Activated CD8-positive, alpha-beta memory T cell treated with anti-CD3 and anti-CD28 coated beads, Interleukin-2, amount 10 ng/mL, durations not matched to agents 7 days and 5 days (primary cell): ENCODE measurements around the gene PRKG2. TPM values are rescaled to one million over a fixed set of nuclear protein-coding genes. Genes with fewer than 3 reads are reported as not detected.

Source experiments
- ATAC-seq: fragments of 150-1000 bp; cut with Tn5 transposase; one replicate; pipeline ENCODE4 v1.10.0; 2021; ENCODE audit warnings: moderate library complexity
- CTCF ChIA-PET: fragments of 350-600 bp; sonication (Branson Sonifier 250); formaldehyde crosslinking; loops from one replicate; lab custom pipeline; 2021; ENCODE audit warnings: antibody characterized with exemption; lab: Charles Lee
- DNase-seq: peaks from one replicate; pipeline ENCODE4 v3.0.0-alpha.2; 2020
- H3K27ac Mint-ChIP-seq: one replicate; pipeline ENCODE4 v1.8.0; 2021; ENCODE audit warnings: mild to moderate bottlenecking, mixed read lengths
- H3K27me3 Mint-ChIP-seq: one replicate; pipeline ENCODE4 v1.8.0; 2021; ENCODE audit warnings: mixed read lengths
- H3K36me3 Mint-ChIP-seq: one replicate; pipeline ENCODE4 v1.8.0; 2021; ENCODE audit warnings: mild to moderate bottlenecking, mixed read lengths
- H3K4me1 Mint-ChIP-seq: one replicate; pipeline ENCODE4 v1.8.0; 2021; ENCODE audit warnings: mixed read lengths
- H3K4me3 Mint-ChIP-seq: one replicate; pipeline ENCODE4 v1.8.0; 2021; ENCODE audit warnings: mild to moderate bottlenecking, moderate library complexity, mixed read lengths
- H3K9me3 Mint-ChIP-seq: one replicate; pipeline ENCODE4 v1.8.0; 2022; ENCODE audit warnings: low read depth, mixed read lengths
- total RNA-seq, 2 experiments: library from RNA; stranded (reverse); gene quantifications; one replicate each; pipeline ENCODE4 v1.2.3, GENCODE V29; 2021

PRKG2 gene, protein sequence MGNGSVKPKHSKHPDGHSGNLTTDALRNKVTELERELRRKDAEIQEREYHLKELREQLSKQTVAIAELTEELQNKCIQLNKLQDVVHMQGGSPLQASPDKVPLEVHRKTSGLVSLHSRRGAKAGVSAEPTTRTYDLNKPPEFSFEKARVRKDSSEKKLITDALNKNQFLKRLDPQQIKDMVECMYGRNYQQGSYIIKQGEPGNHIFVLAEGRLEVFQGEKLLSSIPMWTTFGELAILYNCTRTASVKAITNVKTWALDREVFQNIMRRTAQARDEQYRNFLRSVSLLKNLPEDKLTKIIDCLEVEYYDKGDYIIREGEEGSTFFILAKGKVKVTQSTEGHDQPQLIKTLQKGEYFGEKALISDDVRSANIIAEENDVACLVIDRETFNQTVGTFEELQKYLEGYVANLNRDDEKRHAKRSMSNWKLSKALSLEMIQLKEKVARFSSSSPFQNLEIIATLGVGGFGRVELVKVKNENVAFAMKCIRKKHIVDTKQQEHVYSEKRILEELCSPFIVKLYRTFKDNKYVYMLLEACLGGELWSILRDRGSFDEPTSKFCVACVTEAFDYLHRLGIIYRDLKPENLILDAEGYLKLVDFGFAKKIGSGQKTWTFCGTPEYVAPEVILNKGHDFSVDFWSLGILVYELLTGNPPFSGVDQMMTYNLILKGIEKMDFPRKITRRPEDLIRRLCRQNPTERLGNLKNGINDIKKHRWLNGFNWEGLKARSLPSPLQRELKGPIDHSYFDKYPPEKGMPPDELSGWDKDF
- total RNA-seq, result under 1 TPM; 0.58 to 0.63 TPM

DNA sequence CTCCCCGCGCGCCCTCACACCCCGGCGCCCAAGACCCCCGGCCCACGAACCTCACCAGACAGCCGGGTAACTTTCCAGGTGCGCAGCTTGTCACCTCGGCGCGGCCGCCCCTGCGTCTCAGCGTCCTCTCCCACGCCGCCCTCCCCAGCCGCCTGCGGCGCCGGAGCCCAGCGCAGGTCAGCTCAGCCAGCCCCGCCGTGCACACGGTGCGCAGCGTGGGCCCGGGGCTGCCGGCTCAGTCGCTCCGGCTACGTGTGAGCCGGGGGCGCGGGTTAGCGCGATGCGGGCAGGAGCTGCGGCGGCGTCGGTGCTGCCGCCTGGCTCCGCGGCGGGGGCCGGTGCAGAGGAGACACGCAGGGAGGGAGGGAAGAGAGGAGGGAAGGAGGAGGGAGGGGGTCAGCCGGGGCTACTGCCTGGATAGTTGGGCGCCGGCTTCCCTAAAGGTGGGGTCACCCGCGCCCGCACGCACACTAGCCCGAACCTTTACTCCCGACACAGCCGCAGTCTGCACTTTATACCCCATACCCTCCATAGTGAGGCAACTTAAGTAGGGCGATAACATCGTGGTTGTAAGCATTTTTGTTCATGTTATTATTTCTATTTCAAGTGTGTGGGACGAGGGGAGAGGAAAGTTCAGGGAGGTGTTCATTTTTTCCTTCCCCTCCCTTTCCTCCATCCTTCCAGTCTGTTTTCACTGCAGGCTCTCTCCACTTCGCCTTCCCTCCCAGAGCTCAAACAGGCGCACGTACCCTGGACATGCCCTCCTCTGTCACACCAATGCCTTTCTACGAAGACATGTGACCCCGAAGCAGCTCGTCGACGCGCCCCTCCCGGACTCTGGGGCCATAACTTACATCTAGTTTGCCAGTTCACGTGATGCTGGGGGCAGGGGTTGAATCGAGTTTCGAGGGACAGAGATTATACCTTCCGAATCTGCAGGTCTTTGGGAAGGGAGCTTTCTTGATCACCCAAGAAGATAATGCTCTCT is at the start of gene PRKG2:
Gene PRKG2, minus strand, starts transcription at position 342 of the 988 bp plus-strand sequence. CDS start 10,175 bp downstream, outside the sequence.
- CTCF ChIA-PET, result interaction anchor here (1.8 kb wide), 1 partner anchor 15 kb away, joined by 7 read pairs; no protein-coding TSS in a partner anchor
- no peaks in the 10 kb centered on the region for H3K36me3 Mint-ChIP-seq
- peaks cover 28% of the 10 kb centered on the region for H3K27me3 Mint-ChIP-seq
- H3K4me3 Mint-ChIP-seq, result peak within 1 kb of the TSS; percentile 66
- peaks cover 9% of the 10 kb centered on the region for H3K4me1 Mint-ChIP-seq
- H3K9me3 Mint-ChIP-seq, result no peaks in the 10 kb centered on the region
- no peak for DNase-seq
- ATAC-seq, result peak; percentile 63
- H3K27ac Mint-ChIP-seq, result no peak within 1 kb of the TSS

DNA sequence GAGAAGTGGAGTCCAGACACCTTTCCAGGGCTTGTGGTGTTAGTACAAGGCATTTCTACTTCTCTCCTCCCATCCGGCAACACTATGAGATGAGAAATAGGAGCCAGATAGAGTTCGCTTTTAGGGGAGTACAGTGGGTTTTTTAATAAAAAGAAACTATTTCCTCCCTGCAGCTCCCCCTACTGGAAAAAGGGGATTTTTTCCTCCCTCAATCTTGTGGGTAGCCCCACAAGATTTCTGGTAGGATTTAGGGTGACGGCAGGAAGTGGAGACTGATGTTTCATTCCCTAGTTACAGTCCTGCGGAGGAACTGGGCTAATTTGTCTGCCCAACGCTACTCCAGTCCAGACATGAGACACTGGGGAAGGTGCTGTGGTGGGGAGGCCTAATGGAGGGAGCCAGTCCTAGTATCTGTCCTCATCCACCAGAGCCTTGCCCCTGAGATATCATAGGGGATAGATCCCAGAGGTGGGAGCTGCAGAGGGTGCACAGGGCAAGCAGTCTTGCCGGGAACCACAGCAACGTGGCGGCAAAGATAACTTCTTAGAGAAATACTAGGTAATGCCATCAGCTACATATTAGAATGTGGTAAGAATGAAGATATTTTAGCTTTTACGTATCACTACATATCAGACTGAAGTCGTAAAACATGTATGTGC is 45.5 kb upstream of the PRKG2 start:
- CTCF ChIA-PET, result interaction anchor here (0.9 to 1.1 kb wide), 2 partner anchors 158 to 189 kb away, joined by 3 to 4 read pairs; no protein-coding TSS in a partner anchor
- ATAC-seq (no peak), DNase-seq (no peak)
- no peaks in the 10 kb centered on the region for H3K9me3 Mint-ChIP-seq
- H3K27me3 Mint-ChIP-seq, result no peaks in the 10 kb centered on the region
- no peaks in the 10 kb centered on the region for H3K36me3 Mint-ChIP-seq
- H3K4me1 Mint-ChIP-seq, result no peaks in the 10 kb centered on the region
- H3K4me3 Mint-ChIP-seq, result no peak overlapping the region
- no peak overlapping the region for H3K27ac Mint-ChIP-seq

DNA sequence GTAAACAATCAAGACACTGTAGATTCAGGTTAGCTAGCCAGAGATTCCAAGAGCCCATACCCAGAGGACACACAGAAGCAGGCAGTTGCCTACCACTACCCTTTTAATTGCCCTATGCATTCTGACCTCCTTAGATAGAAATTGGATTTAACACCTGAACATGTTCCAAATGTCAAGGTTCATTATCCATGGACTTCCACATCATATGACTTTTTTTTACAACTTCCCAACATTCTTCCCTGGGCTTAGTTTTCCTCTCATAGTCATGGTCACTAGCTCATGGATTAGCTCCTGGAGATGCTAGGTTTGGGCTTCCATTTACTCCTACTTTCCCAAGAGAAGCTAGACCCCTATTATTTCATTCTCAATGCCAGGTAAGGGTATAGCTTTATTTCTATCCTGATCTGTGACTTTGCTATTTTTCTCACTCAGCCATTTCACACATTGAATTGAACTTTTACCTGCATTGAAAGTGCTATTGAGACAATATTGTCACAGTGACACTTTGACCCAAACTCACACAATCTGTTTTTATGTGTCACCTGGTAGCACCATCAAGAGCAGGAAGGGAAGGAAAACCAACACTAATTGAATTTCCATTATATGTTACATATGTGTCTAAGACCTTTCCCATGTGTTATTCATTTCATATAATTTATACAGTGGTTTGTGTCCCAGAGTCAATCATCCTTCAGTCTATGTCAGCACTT is 44.0 kb upstream of the PRKG2 start:
- Mint-ChIP-seq H3K36me3 (no peaks in the 10 kb centered on the region), H3K27ac (no peak overlapping the region), H3K4me1 (no peaks in the 10 kb centered on the region), H3K27me3 (no peaks in the 10 kb centered on the region), H3K4me3 (no peak overlapping the region), H3K9me3 (no peaks in the 10 kb centered on the region)
- ATAC-seq, result no peak
- CTCF ChIA-PET, result interaction anchor here (1.4 kb wide), 1 partner anchor 93 kb away, joined by 3 read pairs; no protein-coding TSS in a partner anchor
- no peak for DNase-seq

DNA sequence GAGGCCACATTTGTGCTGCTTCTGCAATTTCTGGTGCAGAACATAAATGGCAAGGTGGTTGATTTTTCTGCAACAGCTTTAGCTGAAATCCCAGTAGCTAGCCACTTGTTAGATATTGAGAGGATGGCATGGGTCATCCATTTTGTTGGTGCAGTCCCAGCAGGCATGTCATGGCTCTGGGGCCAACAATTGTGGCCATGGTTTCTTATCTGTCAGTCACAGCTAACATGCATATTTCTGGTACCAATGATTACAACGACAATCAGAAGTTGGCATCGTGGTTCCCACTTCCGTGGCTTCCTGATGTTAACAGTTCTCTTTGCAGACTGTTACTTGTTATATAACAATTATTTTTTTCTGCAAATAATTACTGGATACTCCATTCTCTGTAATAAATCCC is 42.8 kb upstream of the PRKG2 start:
- no peak overlapping the region for H3K27ac Mint-ChIP-seq
- DNase-seq, result no peak
- no peak for ATAC-seq
- no peaks in the 10 kb centered on the region for H3K27me3 Mint-ChIP-seq
- CTCF ChIA-PET, result no interaction called here
- H3K9me3 Mint-ChIP-seq, result no peaks in the 10 kb centered on the region
- no peaks in the 10 kb centered on the region for H3K36me3 Mint-ChIP-seq
- H3K4me1 Mint-ChIP-seq, result no peaks in the 10 kb centered on the region
- no peak overlapping the region for H3K4me3 Mint-ChIP-seq

DNA sequence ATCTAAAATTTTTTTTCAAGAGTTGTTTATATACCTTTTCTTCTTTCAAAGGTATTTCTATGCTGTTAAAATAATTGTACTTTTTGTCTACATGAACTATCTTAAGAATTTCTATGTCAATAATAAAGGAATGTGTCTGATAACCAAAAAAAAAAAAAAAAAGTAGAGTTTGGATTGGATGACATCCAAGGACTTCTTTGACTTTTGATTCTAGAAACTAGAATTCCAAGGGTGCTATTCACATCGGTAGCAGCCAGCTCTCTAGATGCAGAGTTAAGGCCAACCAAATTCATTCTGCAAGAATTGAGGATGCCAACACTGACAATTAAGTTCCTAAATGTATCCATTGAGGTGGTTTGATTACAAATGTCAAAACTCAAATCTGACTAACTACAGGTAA is 42.0 kb upstream of the PRKG2 start:
- H3K27ac Mint-ChIP-seq, result no peak overlapping the region
- CTCF ChIA-PET, result no interaction called here
- ATAC-seq (no peak), DNase-seq (no peak)
- peaks cover 2% of the 10 kb centered on the region for H3K27me3 Mint-ChIP-seq
- H3K9me3 Mint-ChIP-seq, result no peaks in the 10 kb centered on the region
- H3K4me1 Mint-ChIP-seq, result no peaks in the 10 kb centered on the region
- H3K4me3 Mint-ChIP-seq, result no peak overlapping the region
- H3K36me3 Mint-ChIP-seq, result no peaks in the 10 kb centered on the region

DNA sequence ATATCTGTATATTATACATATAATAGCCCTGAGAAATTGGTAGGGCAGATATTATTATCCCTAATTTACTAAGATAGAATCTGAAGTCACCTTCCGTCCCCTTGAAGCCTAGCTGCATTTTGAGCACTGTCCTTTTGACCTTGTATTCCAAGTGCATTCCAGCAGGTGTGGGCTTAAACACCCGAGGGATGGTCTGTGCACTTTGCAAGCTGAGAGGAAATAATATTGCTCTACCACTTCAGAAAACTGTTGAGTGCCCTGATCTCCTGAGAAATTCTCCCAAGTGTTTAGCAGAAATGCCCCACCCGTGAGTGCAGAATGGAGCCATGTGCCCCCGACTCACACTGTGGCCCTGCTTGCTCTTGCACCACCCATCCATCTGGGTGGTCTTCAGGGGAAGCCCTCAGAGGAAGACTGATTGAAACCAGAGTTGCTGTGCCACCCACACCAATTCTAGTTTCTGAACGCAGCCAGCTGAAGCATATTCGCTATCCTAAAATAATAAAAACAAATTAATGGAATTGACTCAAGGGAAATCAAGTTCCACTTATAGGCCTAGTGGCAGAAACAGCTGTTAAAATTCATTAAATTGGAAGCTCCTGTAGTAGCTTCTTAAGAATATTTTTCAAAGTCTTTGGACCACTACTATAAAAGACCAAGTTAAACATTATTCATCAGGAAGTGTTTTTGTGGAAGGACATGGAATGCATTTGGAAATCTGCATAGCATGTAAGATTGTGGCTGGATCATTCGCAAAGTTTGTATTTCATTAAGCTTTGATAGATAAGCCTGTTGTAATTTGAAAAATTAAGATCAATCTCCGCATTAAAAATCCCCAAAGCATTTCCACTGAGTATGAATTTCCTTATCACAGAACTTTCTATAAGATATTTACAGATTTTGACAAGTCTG is 41.3 kb upstream of the PRKG2 start:
- H3K27ac Mint-ChIP-seq, result no peak overlapping the region
- no peak for ATAC-seq
- H3K36me3 Mint-ChIP-seq, result no peaks in the 10 kb centered on the region
- no peak for DNase-seq
- CTCF ChIA-PET, result no interaction called here
- no peaks in the 10 kb centered on the region for H3K4me1 Mint-ChIP-seq
- no peaks in the 10 kb centered on the region for H3K9me3 Mint-ChIP-seq
- H3K4me3 Mint-ChIP-seq, result no peak overlapping the region
- peaks cover 2% of the 10 kb centered on the region for H3K27me3 Mint-ChIP-seq

DNA sequence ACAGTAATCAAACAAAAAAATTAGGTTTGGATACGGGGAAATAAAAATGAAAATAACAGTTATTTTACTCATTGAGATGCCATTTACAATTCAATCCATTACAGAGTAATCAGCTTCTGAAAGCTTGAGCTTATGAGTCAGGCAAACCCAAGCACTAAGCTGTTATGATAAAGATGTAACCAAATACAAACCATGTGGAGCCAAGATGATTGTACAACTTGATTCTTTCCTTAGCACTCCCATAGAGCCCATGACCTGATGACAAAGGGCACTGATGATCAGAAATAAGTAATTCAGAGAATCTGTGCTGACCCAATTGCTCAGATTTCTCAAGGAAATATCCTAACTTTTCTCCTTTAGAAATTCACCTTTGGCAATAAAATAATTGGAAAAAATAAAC is 40.5 kb upstream of the PRKG2 start:
- Mint-ChIP-seq H3K4me3 (no peak overlapping the region), H3K36me3 (no peaks in the 10 kb centered on the region), H3K9me3 (no peaks in the 10 kb centered on the region), H3K27me3 (peaks cover 2% of the 10 kb centered on the region), H3K27ac (no peak overlapping the region), H3K4me1 (no peaks in the 10 kb centered on the region)
- no peak for DNase-seq
- CTCF ChIA-PET, result no interaction called here
- ATAC-seq, result no peak

DNA sequence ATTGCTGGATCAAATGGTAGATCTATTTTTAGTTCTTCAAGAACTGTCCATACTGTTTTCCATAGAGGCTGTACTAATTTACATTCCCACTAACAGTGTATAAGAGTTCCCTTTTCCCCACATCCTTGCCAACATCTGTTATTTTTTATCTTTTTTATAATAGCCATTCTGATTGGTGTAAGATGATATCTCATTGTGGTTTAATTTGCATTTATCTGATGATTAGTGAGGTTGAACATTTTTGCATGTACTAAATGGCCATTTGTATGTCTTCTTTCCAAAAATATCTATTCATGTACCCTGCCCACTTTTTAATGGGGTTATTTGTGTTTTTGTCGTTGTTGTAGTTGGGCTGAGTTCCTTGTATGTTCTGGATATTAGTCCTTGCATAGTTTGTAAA is 35.4 kb upstream of the PRKG2 start:
- H3K4me1 Mint-ChIP-seq, result no peaks in the 10 kb centered on the region
- H3K9me3 Mint-ChIP-seq, result no peaks in the 10 kb centered on the region
- H3K27ac Mint-ChIP-seq, result no peak overlapping the region
- ATAC-seq (no peak), DNase-seq (no peak)
- CTCF ChIA-PET, result no interaction called here
- peaks cover 7% of the 10 kb centered on the region for H3K27me3 Mint-ChIP-seq
- no peak overlapping the region for H3K4me3 Mint-ChIP-seq
- no peaks in the 10 kb centered on the region for H3K36me3 Mint-ChIP-seq

DNA sequence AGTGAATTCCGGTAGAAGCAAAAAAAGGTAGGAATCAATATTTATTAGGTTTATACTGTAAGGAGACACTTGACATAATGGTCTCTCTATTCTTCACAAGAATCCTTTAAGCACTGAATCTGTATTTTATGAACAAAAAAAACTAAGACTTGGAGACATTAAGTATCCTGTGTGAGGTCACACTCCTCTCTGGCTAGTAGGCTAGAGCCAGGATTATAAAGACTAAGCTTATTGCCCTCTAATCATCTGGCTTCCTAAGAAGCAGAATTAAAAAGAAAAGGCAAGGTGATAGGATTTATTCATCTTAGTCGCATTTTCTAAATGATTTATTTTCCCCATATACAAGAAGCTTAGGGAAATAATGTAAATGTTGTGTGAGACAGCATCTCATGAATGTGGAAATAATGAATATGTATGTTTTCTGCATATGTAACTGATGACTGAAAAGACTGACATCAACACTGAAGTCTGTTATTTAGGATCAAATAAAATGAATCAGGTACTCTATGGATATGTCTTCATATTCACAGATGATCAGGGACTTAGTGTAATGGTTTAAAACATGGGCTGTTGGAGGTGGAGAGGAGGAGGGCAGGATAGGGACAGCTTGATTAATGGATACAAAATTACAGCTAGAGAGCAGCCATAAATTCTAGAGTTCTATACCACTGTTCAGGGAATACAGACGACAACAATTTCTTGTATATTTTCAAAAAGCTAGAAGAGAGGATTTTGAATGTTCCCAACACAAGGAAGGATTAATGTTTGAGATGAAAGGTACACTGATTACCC is 30.4 kb upstream of the PRKG2 start:
- H3K27ac Mint-ChIP-seq, result no peak overlapping the region
- CTCF ChIA-PET, result no interaction called here
- no peaks in the 10 kb centered on the region for H3K36me3 Mint-ChIP-seq
- no peak for ATAC-seq
- H3K27me3 Mint-ChIP-seq, result peaks cover 5% of the 10 kb centered on the region
- no peaks in the 10 kb centered on the region for H3K9me3 Mint-ChIP-seq
- H3K4me1 Mint-ChIP-seq, result no peaks in the 10 kb centered on the region
- no peak for DNase-seq
- no peak overlapping the region for H3K4me3 Mint-ChIP-seq

DNA sequence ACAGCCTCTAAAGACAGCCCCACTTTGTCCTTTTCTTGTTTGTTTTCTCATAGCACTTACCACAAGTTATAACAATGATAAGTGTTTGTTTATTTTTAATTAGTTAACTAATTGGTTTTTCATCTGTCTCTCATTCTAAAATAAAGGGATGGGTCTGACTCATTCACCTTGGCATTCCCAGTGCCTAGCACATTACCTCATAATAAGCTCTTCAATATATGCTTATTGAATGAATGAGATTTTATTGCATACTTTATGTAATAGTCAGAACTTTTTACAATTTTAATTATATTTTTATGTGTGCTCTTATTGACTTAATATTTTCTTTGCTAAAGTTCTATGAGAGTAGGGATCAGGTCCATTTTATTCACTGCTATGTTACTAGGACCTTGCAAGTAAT is 22.8 kb upstream of the PRKG2 start:
- H3K4me1 Mint-ChIP-seq, result no peaks in the 10 kb centered on the region
- H3K27ac Mint-ChIP-seq, result no peak overlapping the region
- no peaks in the 10 kb centered on the region for H3K36me3 Mint-ChIP-seq
- ATAC-seq, result no peak
- H3K4me3 Mint-ChIP-seq, result no peak overlapping the region
- no peak for DNase-seq
- CTCF ChIA-PET, result no interaction called here
- no peaks in the 10 kb centered on the region for H3K9me3 Mint-ChIP-seq
- H3K27me3 Mint-ChIP-seq, result no peaks in the 10 kb centered on the region
